ENCODE measurements around the gene PLA2G3. TPM values are rescaled to one million over a fixed set of nuclear protein-coding genes. Genes with fewer than 3 reads are reported as not detected.

Gene PLA2G3
- total RNA-seq, 2 experiments from 2014 or later = not detected

- H3K9me3 Mint-ChIP-seq = no peaks in the 10 kb centered on the region
- H3K36me3 Mint-ChIP-seq (ENCODE audit: low read depth) = peaks cover 12% of the 10 kb centered on the region
- no peak overlapping the region for H3K27ac Mint-ChIP-seq
- DNase-seq = no peak
- POLR2A ChIA-PET = interaction anchor here (1.9 to 4.4 kb wide), 2 partner anchors 13 to 50 kb away, joined by 6 to 33 read pairs; partner anchors contain the start of gene LIMK2
- peaks cover 36% of the 10 kb centered on the region for H3K4me1 Mint-ChIP-seq
- peaks cover 2% of the 10 kb centered on the region for H3K27me3 Mint-ChIP-seq
- peak overlapping the region; percentile 100 for H3K4me3 Mint-ChIP-seq
- CTCF ChIA-PET = interaction anchor here (2.1 to 4.9 kb wide), 3 partner anchors 11 to 111 kb away, joined by 9 to 27 read pairs (median 10); partner anchors contain the start of gene LIMK2
Measured at GRCh38 chr22:31161386-31161785, 21.1 kb upstream of the PLA2G3 start.

- CTCF ChIA-PET = interaction anchor here (1.0 to 4.9 kb wide), 6 partner anchors 10 to 112 kb away, joined by 3 to 27 read pairs (median 6); partner anchors contain the start of gene LIMK2
- POLR2A ChIA-PET = interaction anchor here (1.0 to 4.4 kb wide), 8 partner anchors 10 to 239 kb away, joined by 3 to 33 read pairs (median 6); partner anchors contain the start of genes DRG1, LIMK2, MORC2 and TUG1
- H3K27me3 Mint-ChIP-seq = peaks cover 2% of the 10 kb centered on the region
- H3K27ac Mint-ChIP-seq = peak overlapping the region; percentile 96
- peaks cover 34% of the 10 kb centered on the region for H3K4me1 Mint-ChIP-seq
- peak overlapping the region; percentile 100 for H3K4me3 Mint-ChIP-seq
- H3K36me3 Mint-ChIP-seq (ENCODE audit: low read depth) = peaks cover 7% of the 10 kb centered on the region
- peak; percentile 26 for DNase-seq
- H3K9me3 Mint-ChIP-seq = no peaks in the 10 kb centered on the region
Measured at GRCh38 chr22:31160328-31160978, 20.1 kb upstream of the PLA2G3 start.

GRCh38 chr22:31155422-31155821 is 15.1 kb upstream of the PLA2G3 start:
- Mint-ChIP-seq H3K4me3 (no peak overlapping the region), H3K4me1 (peaks cover 9% of the 10 kb centered on the region), H3K27me3 (peaks cover 2% of the 10 kb centered on the region), H3K27ac (no peak overlapping the region), H3K36me3 (ENCODE audit: low read depth) (peaks cover 3% of the 10 kb centered on the region), H3K9me3 (no peaks in the 10 kb centered on the region)
- ChIA-PET POLR2A (interaction anchor here (1.6 to 2.5 kb wide), 2 partner anchors 135 to 243 kb away, joined by 3 to 5 read pairs; no protein-coding TSS in a partner anchor), CTCF (no interaction called here)
- DNase-seq = no peak

GRCh38 chr22:31154975-31155374 is 14.7 kb upstream of the PLA2G3 start:
- Mint-ChIP-seq H3K27ac (no peak overlapping the region), H3K4me1 (peaks cover 8% of the 10 kb centered on the region), H3K36me3 (ENCODE audit: low read depth) (peaks cover 1% of the 10 kb centered on the region), H3K9me3 (no peaks in the 10 kb centered on the region), H3K4me3 (no peak overlapping the region), H3K27me3 (peaks cover 2% of the 10 kb centered on the region)
- ChIA-PET CTCF (no interaction called here), POLR2A (interaction anchor here (2.5 kb wide), 1 partner anchor 135 kb away, joined by 5 read pairs; no protein-coding TSS in a partner anchor)
- DNase-seq = no peak

GRCh38 chr22:31153357-31153756 is 13.0 kb upstream of the PLA2G3 start:
- no peak for DNase-seq
- Mint-ChIP-seq H3K9me3 (no peaks in the 10 kb centered on the region), H3K36me3 (ENCODE audit: low read depth) (no peaks in the 10 kb centered on the region), H3K27ac (no peak overlapping the region), H3K27me3 (peaks cover 2% of the 10 kb centered on the region), H3K4me3 (no peak overlapping the region), H3K4me1 (no peaks in the 10 kb centered on the region)
- ChIA-PET POLR2A (no interaction called here), CTCF (no interaction called here)

- no peaks in the 10 kb centered on the region for H3K36me3 Mint-ChIP-seq (ENCODE audit: low read depth)
- ChIA-PET CTCF (no interaction called here), POLR2A (no interaction called here)
- DNase-seq = no peak
- H3K4me1 Mint-ChIP-seq = no peaks in the 10 kb centered on the region
- peaks cover 3% of the 10 kb centered on the region for H3K27me3 Mint-ChIP-seq
- no peaks in the 10 kb centered on the region for H3K9me3 Mint-ChIP-seq
- H3K27ac Mint-ChIP-seq = no peak overlapping the region
- no peak overlapping the region for H3K4me3 Mint-ChIP-seq
Measured at GRCh38 chr22:31151872-31152271, 11.6 kb upstream of the PLA2G3 start.

- Mint-ChIP-seq H3K27me3 (peaks cover 6% of the 10 kb centered on the region), H3K27ac (no peak overlapping the region), H3K4me1 (no peaks in the 10 kb centered on the region), H3K36me3 (ENCODE audit: low read depth) (no peaks in the 10 kb centered on the region), H3K4me3 (no peak overlapping the region), H3K9me3 (no peaks in the 10 kb centered on the region)
- CTCF ChIA-PET = interaction anchor here (0.6 to 2.2 kb wide), 3 partner anchors 10 to 143 kb away, joined by 3 to 9 read pairs (median 4); partner anchors contain the start of genes LIMK2 and RNF185
- POLR2A ChIA-PET = no interaction called here
- no peak for DNase-seq
Measured at GRCh38 chr22:31150615-31151014, 10.3 kb upstream of the PLA2G3 start.

GRCh38 chr22:31148953-31149627 is 8.8 kb upstream of the PLA2G3 start:
- peak; percentile 36 for DNase-seq
- H3K9me3 Mint-ChIP-seq = no peaks in the 10 kb centered on the region
- ChIA-PET POLR2A (no interaction called here), CTCF (interaction anchor here (0.8 to 2.2 kb wide), 3 partner anchors 11 to 124 kb away, joined by 3 to 9 read pairs (median 5); partner anchors contain the start of genes RNF185 and SELENOM)
- H3K36me3 Mint-ChIP-seq (ENCODE audit: low read depth) = no peaks in the 10 kb centered on the region
- no peak overlapping the region for H3K4me3 Mint-ChIP-seq
- peaks cover 6% of the 10 kb centered on the region for H3K27me3 Mint-ChIP-seq
- H3K27ac Mint-ChIP-seq = no peak overlapping the region
- peaks cover 5% of the 10 kb centered on the region for H3K4me1 Mint-ChIP-seq

- Mint-ChIP-seq H3K9me3 (no peaks in the 10 kb centered on the region), H3K36me3 (ENCODE audit: low read depth) (no peaks in the 10 kb centered on the region), H3K4me3 (no peak overlapping the region), H3K4me1 (peaks cover 7% of the 10 kb centered on the region), H3K27ac (no peak overlapping the region), H3K27me3 (peaks cover 6% of the 10 kb centered on the region)
- no peak for DNase-seq
- CTCF ChIA-PET = interaction anchor here (0.8 to 1.1 kb wide), 3 partner anchors 11 to 124 kb away, joined by 3 to 5 read pairs (median 3); partner anchors contain the start of genes RNF185 and SELENOM
- POLR2A ChIA-PET = no interaction called here
Measured at GRCh38 chr22:31148488-31148887, 8.2 kb upstream of the PLA2G3 start.

GRCh38 chr22:31144223-31144622 is 3.9 kb upstream of the PLA2G3 start:
- DNase-seq = no peak
- Mint-ChIP-seq H3K36me3 (ENCODE audit: low read depth) (no peaks in the 10 kb centered on the region), H3K9me3 (no peaks in the 10 kb centered on the region), H3K4me3 (no peak overlapping the region), H3K27me3 (peaks cover 8% of the 10 kb centered on the region), H3K4me1 (peaks cover 7% of the 10 kb centered on the region), H3K27ac (no peak overlapping the region)
- CTCF ChIA-PET = interaction anchor here (0.7 kb wide), 1 partner anchor 15 kb away, joined by 3 read pairs; the partner anchor contains the start of gene RNF185
- POLR2A ChIA-PET = no interaction called here

- H3K27ac Mint-ChIP-seq = no peak overlapping the region
- no peak overlapping the region for H3K4me3 Mint-ChIP-seq
- no peak for DNase-seq
- H3K27me3 Mint-ChIP-seq = peaks cover 8% of the 10 kb centered on the region
- H3K9me3 Mint-ChIP-seq = no peaks in the 10 kb centered on the region
- ChIA-PET POLR2A (no interaction called here), CTCF (no interaction called here)
- peaks cover 7% of the 10 kb centered on the region for H3K4me1 Mint-ChIP-seq
- H3K36me3 Mint-ChIP-seq (ENCODE audit: low read depth) = no peaks in the 10 kb centered on the region
Measured at GRCh38 chr22:31143537-31143936, 3.2 kb upstream of the PLA2G3 start.

GRCh38 chr22:31143038-31143437 is 2.7 kb upstream of the PLA2G3 start:
- CTCF ChIA-PET = no interaction called here
- no peaks in the 10 kb centered on the region for H3K9me3 Mint-ChIP-seq
- DNase-seq = no peak
- no peaks in the 10 kb centered on the region for H3K36me3 Mint-ChIP-seq (ENCODE audit: low read depth)
- H3K4me1 Mint-ChIP-seq = peaks cover 7% of the 10 kb centered on the region
- POLR2A ChIA-PET = no interaction called here
- H3K27me3 Mint-ChIP-seq = peaks cover 8% of the 10 kb centered on the region
- no peak overlapping the region for H3K4me3 Mint-ChIP-seq
- no peak overlapping the region for H3K27ac Mint-ChIP-seq

GRCh38 chr22:31142285-31142684 is 2.0 kb upstream of the PLA2G3 start:
- POLR2A ChIA-PET = no interaction called here
- Mint-ChIP-seq H3K9me3 (no peaks in the 10 kb centered on the region), H3K27ac (no peak overlapping the region), H3K27me3 (peaks cover 5% of the 10 kb centered on the region), H3K4me1 (peaks cover 7% of the 10 kb centered on the region), H3K4me3 (no peak overlapping the region), H3K36me3 (ENCODE audit: low read depth) (no peaks in the 10 kb centered on the region)
- DNase-seq = no peak
- CTCF ChIA-PET = no interaction called here

Data from activated CD4-positive, alpha-beta memory T cell treated with anti-CD3 and anti-CD28 coated beads, Interleukin-2, amount 10 ng/mL, durations not matched to agents 7 days and 5 days (primary cell).